Renal cortex interstitium (tissue), 15 donors: ENCODE data around the gene DRAM1. TPM values are rescaled to one million over a fixed set of nuclear protein-coding genes. Genes with fewer than 3 reads are reported as not detected.
A peak's percentile ranks its signal among the peaks of the same experiment; 100 is the strongest.

Source experiments
- DNase-seq, 11 donors: peaks; one replicate each; pipeline ENCODE4 v3.0.0-alpha.2; 2013; ENCODE audit warnings: low read depth in 9 of 11, low spot score in 4 of 11; ENCODE audit errors: extremely low read depth in 1 of 11
- long read RNA-seq, 16 experiments: transcript quantifications; one replicate each; lab custom pipeline, GENCODE V29; 2026
- polyA plus RNA-seq, 3 donors: library from polyadenylated mRNA; unstranded; fragments of 120-200 nt; gene quantifications; one replicate each; pipeline ENCODE4 v1.2.1, GENCODE V29; 2013; ENCODE audit not compliant: insufficient read length in 3 of 3

The DRAM1 gene
- polyA plus RNA-seq, result 10 to 100 TPM; 19.4 to 25.0 (median 22.0) TPM
- long read RNA-seq, donor 1, partial matches to known transcripts, result 0 of 3 reads
- long read RNA-seq, donor 1, other reads (novel, unspliced or antisense), result 0 of 3 reads
- long read RNA-seq, donor 2, partial matches to known transcripts, result 22 of 38 reads
- long read RNA-seq, donor 2, other reads (novel, unspliced or antisense), result 14 of 38 reads
- long read RNA-seq, donor 3, partial matches to known transcripts, result 13 of 36 reads
- long read RNA-seq, donor 3, other reads (novel, unspliced or antisense), result 20 of 36 reads
- long read RNA-seq, donor 4, partial matches to known transcripts, result 42 of 45 reads
- long read RNA-seq, donor 4, other reads (novel, unspliced or antisense), result 0 of 45 reads
- long read RNA-seq, donor 5, result 0 reads
- long read RNA-seq, donor 6, partial matches to known transcripts, result 30 of 34 reads
- long read RNA-seq, donor 6, other reads (novel, unspliced or antisense), result 0 of 34 reads
- long read RNA-seq, donor 7, partial matches to known transcripts, result 0 of 3 reads
- long read RNA-seq, donor 7, other reads (novel, unspliced or antisense), result 0 of 3 reads
- long read RNA-seq, donor 8, transcript DRAM1-201 (7 exons, 3,519 nt), result major isoform, 8 of 139 reads
- long read RNA-seq, donor 8, partial matches to known transcripts, result 90 of 139 reads
- long read RNA-seq, donor 8, other reads (novel, unspliced or antisense), result 41 of 139 reads
- long read RNA-seq, donor 9, transcript DRAM1-201 (7 exons, 3,519 nt), result major isoform, 5 of 6 reads
- long read RNA-seq, donor 9, partial matches to known transcripts, result 0 of 6 reads
- long read RNA-seq, donor 9, other reads (novel, unspliced or antisense), result 0 of 6 reads
- long read RNA-seq, donor 10, partial matches to known transcripts, result 0 of 4 reads
- long read RNA-seq, donor 10, other reads (novel, unspliced or antisense), result 0 of 4 reads
- long read RNA-seq, donor 11, partial matches to known transcripts, result 0 of 17 reads
- long read RNA-seq, donor 11, other reads (novel, unspliced or antisense), result 16 of 17 reads
- long read RNA-seq, donor 12, partial matches to known transcripts, result 0 of 1 reads
- long read RNA-seq, donor 12, other reads (novel, unspliced or antisense), result 0 of 1 reads
- long read RNA-seq, donor 13, result 0 reads
- long read RNA-seq, donor 14, partial matches to known transcripts, result 0 of 35 reads
- long read RNA-seq, donor 14, other reads (novel, unspliced or antisense), result 30 of 35 reads
- long read RNA-seq, donor 15, partial matches to known transcripts, result 7 of 7 reads
- long read RNA-seq, donor 15, other reads (novel, unspliced or antisense), result 0 of 7 reads
- long read RNA-seq, donor 16, transcript DRAM1-201 (7 exons, 3,519 nt), result major isoform, 16 of 144 reads
- long read RNA-seq, donor 16, partial matches to known transcripts, result 65 of 144 reads
- long read RNA-seq, donor 16, other reads (novel, unspliced or antisense), result 63 of 144 reads

GRCh38 chr12:101876861-101877805 is at the start of gene DRAM1:
DRAM1 (plus strand) TSS chr12:101877580; CDS start chr12:101877790, 210 bp downstream.
- DNase-seq, result peak in 5 of 11 donors; percentile 61 to 72 (median 70)

- DNase-seq, result no peak
Measured at GRCh38 chr12:101828463-101829196, 48.8 kb upstream of the DRAM1 start.

- peak in 4 of 11 donors; percentile 4 to 30 (median 14) for DNase-seq
Measured at GRCh38 chr12:101829639-101830366, 47.6 kb upstream of the DRAM1 start.

GRCh38 chr12:101830367-101831325 is 46.7 kb upstream of the DRAM1 start, which contains the start of gene GNPTAB:
GNPTAB (minus strand) TSS chr12:101830959; CDS start chr12:101830675, 284 bp downstream.
- peak; percentile 63 to 86 (median 83) for DNase-seq

- no peak for DNase-seq
Measured at GRCh38 chr12:101832030-101832429, 45.4 kb upstream of the DRAM1 start.

- DNase-seq, result no peak
Measured at GRCh38 chr12:101838628-101839323, 38.6 kb upstream of the DRAM1 start.

- DNase-seq, result peak in 5 of 11 donors; percentile 25 to 50 (median 41)
Measured at GRCh38 chr12:101839324-101840283, 37.8 kb upstream of the DRAM1 start.

GRCh38 chr12:101841069-101841468 is 36.3 kb upstream of the DRAM1 start:
- DNase-seq, result no peak

- no peak for DNase-seq
Measured at GRCh38 chr12:101845137-101845711, 32.2 kb upstream of the DRAM1 start.

GRCh38 chr12:101847325-101847724 is 30.1 kb upstream of the DRAM1 start:
- no peak for DNase-seq

GRCh38 chr12:101850199-101850598 is 27.2 kb upstream of the DRAM1 start:
- DNase-seq, result no peak

- DNase-seq, result no peak
Measured at GRCh38 chr12:101852998-101853397, 24.4 kb upstream of the DRAM1 start.

- no peak for DNase-seq
Measured at GRCh38 chr12:101854747-101855146, 22.6 kb upstream of the DRAM1 start.
